ENCODE measurements around the gene SCGB3A1.

Gene SCGB3A1

GRCh38 chr5:180583738-180584137 is 7.6 kb downstream of the SCGB3A1 start:
- no peak for ATAC-seq

DNA sequence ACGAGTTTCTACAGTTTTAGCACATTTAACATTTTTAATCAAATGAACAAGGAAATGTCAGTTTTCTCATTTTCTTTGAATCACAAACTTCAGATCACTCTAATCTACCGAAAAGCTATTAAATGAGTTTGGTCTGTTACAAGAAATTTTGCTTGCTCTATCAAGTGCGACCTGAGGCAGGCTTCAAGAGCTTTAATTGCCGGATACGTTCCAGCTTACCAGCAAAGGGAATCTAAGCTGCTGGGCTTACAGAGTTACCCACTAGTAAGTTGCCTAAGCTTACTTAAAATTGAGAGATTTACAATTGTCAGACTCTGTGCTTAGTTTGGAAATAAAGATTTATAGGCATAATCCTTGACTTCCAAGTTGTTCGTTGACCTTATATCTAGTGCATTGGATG is 10.6 kb downstream of the SCGB3A1 start:
- no peak for ATAC-seq

- ATAC-seq: no peak
These were observed 15.7 kb downstream of the SCGB3A1 start for GRCh38 chr5:180575571-180575970.

GRCh38 chr5:180568914-180569313 is 22.4 kb downstream of the SCGB3A1 start:
- no peak for ATAC-seq

DNA sequence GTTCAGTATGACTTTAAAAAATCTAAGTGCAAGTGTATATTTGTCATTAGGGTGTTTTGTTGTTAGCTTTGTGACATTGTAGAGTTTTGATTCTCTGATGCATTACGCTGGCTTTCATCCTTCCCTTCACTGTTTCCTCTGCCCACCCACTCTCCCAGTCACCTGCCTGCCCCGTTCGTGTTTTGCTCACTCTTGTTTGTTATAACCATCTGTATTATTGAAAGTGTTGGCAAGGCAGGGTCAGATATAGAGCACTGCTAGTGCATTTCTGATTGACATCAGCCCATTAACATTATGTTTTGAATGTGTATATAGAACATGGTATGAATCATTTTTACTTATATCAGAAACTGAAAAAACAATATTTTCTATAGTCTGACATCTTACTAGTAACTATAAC is 27.3 kb downstream of the SCGB3A1 start:
- ATAC-seq: peak; percentile 63 to 71

DNA sequence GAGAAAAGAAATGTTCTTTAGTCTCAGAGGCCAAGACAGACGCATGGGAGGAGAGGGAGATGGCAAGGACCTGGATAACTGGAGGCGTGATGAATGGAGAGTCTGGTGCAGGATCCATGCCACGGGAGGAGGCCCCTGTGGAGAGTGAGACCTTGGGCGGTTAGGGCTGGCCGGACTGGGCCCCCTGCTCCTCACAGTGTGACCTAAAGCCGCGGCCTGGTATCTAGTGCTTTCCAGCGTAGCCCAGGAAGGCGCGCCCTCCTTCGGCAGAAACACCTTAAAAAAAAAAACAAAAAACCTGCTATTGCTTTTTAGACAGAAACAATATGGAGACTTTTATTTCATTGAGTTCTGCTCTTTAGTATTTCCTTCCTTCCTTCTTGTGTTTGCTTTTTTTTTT is 33.1 kb downstream of the SCGB3A1 start:
- no peak for ATAC-seq

DNA sequence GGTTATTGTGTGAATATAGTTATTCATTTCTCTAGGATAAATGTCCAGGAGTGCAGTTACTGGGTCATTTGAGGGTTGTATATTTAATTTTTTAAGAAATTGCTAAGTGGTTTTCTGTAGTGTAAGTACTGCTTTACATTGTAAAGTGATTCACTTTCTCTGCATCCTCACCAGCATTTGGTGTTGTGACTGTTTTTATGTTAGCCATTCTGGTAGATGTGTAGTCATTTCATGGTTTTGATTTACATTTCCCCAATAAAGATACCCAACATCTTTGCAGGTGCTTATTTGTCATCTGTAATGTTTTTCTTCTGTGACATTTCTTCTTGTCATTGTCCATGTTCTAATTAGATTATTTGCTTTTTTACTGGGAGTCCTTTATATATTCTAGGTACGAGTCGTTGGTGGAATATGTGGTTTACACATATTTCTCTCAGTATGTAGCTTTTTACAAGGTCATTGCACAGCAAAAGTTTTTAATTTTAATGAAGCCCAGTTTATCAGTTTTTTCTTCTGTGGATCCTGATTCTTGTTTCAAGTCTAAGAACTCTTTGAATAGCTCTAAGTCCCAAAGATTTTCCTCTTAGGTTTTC is 34.0 kb downstream of the SCGB3A1 start:
- peak in 1 of 2 donors; percentile 64 for ATAC-seq

DNA sequence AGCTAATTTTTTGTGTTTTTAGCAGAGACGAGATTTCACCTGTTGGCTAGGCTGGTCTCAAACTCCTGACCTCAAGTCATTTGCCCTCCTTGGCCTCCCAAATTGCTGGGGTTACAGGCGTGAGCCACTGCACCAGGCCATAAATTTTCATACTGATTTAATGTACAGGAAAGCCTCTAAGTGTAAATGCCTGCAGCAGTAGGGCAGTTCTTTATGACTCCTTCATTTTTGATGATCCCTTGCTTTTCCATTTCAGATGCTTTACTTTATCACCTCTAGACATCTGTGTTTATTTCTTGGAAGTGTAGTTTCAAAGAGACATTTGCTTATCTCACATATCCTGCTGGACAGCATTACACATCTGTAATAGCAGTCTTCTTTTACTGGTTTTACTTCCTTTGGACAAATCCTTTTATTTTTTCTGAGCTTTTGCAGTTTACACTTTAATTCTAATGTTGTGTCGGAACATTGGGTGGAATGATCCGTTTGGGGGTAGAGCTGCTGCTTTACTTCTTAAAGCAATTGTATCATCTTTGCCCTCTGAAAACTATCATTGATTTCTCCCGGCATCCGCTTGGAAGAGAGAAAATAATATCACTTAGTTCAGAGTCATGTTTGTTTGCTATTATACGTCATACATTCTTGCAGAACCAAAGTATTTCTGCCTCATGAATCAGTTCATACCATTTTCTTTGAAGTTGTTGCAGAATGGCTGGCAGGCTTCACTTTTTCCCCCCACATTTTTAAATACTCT is 36.0 kb downstream of the SCGB3A1 start:
- ATAC-seq: no peak

- no peak for ATAC-seq
These were observed 37.8 kb downstream of the SCGB3A1 start for GRCh38 chr5:180553530-180553929.

- ATAC-seq: no peak
These were observed 42.7 kb downstream of the SCGB3A1 start for GRCh38 chr5:180548563-180548962.

DNA sequence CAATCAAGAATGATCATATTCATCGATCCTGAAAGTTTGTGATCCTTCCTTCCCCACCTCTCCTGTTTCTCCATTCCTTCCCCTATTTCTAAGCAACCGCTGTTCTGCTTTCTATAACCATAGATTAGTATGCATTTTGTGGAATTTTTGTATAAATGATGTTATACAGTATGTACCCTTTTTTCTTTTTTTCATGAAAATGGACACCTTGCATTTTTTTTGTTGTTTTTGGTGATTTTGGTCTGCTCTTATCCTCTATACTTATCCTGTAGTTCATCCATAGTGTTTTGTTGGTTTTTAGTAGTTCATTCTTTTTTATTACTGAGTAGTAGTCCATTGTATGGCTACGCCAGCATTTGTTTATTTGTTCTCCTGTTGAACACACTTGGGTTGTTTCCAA is 46.1 kb downstream of the SCGB3A1 start:
- ATAC-seq: no peak

DNA sequence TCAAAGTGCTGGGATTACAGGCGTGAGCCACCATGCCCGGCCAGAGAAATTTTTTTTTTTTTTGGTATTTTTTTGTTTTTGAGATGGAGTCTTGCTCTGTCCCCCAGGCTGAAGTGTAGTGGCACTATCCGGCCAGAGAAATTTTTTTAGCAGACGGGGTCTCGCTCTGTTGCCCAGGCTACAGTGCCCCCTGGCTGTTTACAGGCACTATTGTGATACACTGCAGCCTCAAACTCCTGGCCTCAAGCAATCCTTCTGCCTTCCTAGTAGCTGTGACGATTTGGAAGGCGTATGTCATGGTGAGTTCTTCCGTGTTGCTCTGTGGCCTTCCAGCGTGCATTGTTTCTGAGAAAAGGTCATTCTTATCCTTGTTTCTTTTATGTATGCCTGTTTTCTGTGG is 49.6 kb downstream of the SCGB3A1 start:
- no peak for ATAC-seq

Data from activated CD4-positive, CD25-positive, alpha-beta regulatory T cell treated with anti-CD3 and anti-CD28 coated beads, Interleukin-2, amount 50 U/mL, for 24 hours (primary cell).